Choroid plexus epithelial cell (primary cell): ENCODE measurements around the gene FRMD8.

ENCODE experiments used
- DNase-seq: peaks from one replicate; pipeline ENCODE4 v3.0.0-alpha.2; 2010; ENCODE audit warnings: low read depth
- H3K4me3 ChIP-seq: 2 replicates; pipeline ENCODE4 v1.5.1; 2011; ENCODE audit warnings: low read depth, mild to moderate bottlenecking, control low read depth, low read length, moderate library complexity
- TF ChIP-seq, protein P1 (sequence below): conservative IDR thresholded peaks from 2 replicates; pipeline ENCODE4 v1.5.1; 2011; ENCODE audit warnings: low read depth, mild to moderate bottlenecking, control low read depth, inconsistent platforms, low read length, moderate library complexity

Gene FRMD8

DNA sequence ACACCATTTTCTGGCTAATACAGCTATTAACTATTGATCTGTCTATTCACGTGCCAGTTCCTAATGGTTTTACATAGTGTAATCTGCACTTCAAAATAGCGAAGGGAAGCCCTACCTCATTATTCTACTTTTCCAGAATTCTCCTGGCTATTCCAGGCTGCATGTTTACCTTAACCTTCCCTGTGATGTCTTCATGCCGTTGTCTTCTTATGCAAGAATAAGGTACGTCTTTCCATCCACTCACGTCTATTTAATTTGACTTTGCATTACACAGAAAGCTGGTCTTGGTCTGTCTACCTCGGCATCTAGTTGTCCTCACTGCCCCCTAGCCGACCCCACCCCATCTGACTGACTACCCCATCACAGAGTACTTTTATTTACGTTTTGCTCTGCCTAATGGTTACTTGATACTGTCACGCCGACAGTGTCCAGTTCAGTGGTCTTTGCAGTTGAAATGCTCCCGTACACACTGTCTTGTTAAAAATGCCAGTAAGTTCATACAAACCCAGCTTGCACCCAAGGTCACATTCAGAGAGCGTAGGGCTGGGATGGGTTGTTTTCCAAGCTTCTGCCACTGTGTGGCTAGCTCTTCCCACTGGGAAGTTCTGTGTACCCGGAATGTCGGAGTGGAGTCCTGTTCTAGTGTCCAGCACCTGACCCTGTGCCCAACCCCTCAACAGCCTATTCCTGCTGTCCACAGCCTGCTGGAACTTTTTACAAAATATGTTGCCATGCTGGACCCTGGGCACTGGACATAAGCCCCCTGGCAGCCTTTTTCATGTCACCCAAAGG is 51.2 kb downstream of the FRMD8 start:
- H3K4me3 ChIP-seq = peak overlapping the region; percentile 13
- TF ChIP-seq, protein P1, sequence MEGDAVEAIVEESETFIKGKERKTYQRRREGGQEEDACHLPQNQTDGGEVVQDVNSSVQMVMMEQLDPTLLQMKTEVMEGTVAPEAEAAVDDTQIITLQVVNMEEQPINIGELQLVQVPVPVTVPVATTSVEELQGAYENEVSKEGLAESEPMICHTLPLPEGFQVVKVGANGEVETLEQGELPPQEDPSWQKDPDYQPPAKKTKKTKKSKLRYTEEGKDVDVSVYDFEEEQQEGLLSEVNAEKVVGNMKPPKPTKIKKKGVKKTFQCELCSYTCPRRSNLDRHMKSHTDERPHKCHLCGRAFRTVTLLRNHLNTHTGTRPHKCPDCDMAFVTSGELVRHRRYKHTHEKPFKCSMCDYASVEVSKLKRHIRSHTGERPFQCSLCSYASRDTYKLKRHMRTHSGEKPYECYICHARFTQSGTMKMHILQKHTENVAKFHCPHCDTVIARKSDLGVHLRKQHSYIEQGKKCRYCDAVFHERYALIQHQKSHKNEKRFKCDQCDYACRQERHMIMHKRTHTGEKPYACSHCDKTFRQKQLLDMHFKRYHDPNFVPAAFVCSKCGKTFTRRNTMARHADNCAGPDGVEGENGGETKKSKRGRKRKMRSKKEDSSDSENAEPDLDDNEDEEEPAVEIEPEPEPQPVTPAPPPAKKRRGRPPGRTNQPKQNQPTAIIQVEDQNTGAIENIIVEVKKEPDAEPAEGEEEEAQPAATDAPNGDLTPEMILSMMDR = no peak
- peak; percentile 71 for DNase-seq

DNA sequence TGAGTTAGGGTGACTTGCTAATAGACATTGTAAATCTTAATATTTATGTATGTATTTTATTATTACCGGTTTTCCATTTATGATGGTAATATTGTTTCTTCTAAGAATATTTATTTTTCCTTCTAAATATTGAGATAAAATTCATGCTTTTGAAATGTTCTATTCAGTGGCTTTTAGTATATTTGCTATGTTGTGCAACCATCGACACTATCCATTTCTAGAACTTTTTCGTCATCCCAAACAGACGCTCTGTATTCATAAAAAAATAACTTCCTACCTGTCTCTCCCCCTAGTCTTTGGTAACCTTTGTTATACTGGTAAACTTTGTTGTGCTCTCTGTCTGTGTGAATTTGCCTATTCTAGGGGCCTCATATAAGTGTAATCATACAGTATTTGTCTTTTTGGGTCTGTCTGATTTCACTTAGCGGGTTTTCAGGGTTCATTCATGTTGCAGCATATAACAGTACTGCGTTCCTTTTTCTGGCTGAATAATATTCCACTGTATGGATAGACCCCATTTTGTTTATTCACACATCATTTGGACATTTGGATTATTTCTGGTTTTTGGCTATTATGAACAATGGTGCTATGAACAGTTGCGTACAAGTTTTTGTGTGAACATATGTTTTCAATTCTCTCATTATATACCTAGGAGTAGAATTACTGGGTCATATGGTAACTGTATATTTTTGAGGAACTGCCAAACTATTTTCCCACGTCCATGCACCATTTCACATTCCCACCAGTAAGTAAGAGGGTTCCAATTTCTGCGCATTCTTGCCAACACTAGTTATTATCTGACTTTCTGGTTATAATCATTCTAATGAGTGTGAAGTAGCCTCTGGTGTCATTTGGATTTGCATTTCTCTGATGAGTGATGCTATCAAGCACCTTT is 52.1 kb downstream of the FRMD8 start:
- peak; percentile 55 for DNase-seq
- TF ChIP-seq, protein P1 = no peak
- H3K4me3 ChIP-seq = peak overlapping the region; percentile 15

DNA sequence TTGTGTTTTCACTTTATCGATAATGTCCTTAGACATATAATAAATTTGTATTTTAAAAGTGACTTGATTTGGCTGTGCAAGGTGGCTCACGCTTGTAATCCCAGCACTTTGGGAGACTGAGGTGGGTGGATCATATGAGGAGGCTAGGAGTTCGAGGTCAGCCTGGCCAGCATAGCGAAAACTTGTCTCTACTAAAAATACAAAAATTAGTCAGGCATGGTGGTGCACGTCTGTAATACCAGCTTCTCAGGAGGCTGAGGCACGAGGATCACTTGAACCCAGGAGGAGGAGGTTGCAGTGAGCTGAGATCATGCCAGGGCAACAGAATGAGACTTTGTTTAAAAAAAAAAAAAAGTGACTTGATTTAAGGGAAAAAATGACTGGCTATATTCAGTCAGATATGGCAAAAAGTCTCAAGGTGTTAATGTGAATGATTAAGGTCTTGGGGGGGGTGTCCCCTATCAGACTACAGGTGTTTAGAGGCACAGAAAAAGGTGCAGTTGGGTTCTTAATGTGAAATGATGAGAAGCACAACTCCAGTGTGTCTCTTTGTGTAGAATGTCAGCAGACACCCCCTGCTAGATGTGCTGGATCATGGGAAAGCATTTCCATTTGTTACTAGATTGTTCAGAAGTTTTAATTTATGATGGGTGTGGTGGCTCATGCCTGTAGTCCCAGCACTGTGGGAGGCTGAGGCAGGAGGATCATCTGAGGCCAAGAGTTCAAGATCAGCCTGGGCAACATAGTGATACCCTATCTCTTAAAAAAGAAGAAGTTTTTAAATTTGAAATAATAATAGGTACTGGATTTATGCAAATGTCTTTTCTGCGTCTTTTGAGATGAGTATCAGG is 53.1 kb downstream of the FRMD8 start:
- TF ChIP-seq, protein P1 = no peak
- DNase-seq = peak; percentile 73
- no peak overlapping the region for H3K4me3 ChIP-seq

DNA sequence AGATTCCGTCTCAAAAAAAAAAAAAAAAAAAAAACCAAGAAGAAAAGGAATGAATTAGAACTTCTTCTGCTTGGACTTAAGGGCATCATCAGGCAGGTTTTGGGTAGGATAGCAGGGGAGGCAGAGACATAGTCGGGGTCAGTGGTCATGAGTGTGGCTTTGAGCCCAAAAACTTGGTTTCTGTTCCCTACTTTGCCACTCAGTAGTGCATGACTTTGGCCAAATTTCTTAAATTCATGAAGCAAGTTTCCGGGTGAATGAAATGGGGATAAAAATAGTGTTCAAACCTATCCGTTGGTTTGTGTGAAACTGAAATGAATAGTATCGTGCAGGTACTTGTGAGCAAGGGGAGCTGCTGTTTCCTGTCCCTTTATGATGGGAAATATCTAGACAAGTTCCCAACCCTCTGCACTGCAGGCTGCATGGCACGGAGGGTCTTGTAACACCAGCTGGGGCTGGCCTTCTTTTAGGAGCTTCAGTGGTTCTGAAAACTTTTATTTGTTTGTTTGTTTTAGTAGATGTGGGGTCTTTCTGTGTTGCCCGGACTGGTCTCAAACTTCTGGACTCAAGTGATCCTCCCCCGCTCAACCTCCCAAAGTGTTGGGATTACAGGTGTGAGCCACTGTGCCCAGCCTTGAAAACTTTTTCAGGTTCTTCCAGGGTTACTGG is 54.5 kb downstream of the FRMD8 start:
- DNase-seq = peak; percentile 73
- peak overlapping the region; percentile 9 for H3K4me3 ChIP-seq
- TF ChIP-seq, protein P1 = no peak

DNA sequence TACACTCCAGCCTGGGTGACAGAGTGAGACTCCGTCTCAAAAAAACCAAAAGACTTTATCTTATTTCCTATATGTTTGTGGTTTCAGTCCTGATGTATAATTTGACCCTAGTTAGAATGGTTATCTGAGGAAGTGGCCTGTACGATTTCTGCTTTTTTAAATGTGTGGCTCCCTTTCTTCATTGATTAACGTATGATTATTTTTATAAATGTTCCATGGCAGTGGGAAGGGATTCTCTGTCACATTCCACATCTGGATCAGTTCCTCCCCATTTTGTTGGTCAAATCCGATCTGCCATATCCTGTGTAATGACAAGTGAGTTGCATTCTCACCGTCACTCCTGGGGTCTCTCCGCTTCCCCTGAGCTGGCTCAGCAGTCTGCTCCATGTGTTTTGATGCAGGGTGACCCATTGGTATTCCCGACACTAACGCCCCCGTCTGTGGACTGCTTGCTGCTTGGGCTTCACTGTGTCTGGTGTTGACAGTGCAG is 56.5 kb downstream of the FRMD8 start:
- TF ChIP-seq, protein P1 = no peak
- peak; percentile 69 for DNase-seq
- H3K4me3 ChIP-seq = no peak overlapping the region
